ENCODE data around the gene SLBP. TPM values are rescaled to one million over a fixed set of nuclear protein-coding genes. Genes with fewer than 3 reads are reported as not detected.

The SLBP gene
- total RNA-seq, 2 experiments from 2014 or later: 45.8 to 47.6 TPM

DNA sequence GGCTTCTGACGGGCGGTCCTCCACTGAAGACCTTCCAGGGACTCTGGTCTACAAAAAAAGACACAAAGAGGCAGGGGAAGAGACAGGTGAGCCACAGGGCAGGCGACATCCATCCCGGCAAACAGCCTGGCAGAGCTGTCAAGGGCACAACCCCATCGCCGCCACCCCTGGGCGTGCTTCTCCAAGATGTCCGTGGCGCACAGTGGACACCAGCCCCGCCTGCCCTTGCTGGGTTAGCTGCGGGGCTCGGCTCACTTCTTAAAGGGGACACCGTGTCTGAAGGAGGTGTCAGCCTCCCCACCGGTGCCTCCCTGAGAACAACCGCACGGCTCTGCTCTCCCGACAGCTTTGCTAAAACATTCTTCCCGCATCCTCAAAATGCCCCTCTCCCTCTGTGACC, 56.4 kb downstream of the SLBP start:
- Histone ChIP-seq H3K4me1 (ENCODE audit: insufficient read depth, low read length) (no peaks in the 10 kb centered on the region), H3K4me3 (ENCODE audit: low read length) (no peak overlapping the region), H3K27ac (ENCODE audit: low read depth in 1 of 2, low read length in 2 of 2) (no peak overlapping the region), H3K27me3 (ENCODE audit: control insufficient read depth in 1 of 2, insufficient read depth in 2 of 2, low read length in 2 of 2) (no peaks in the 10 kb centered on the region), H3K9me3 (ENCODE audit: control insufficient read depth in 1 of 2, insufficient read depth in 1 of 2, low read length in 2 of 2) (no peaks in the 10 kb centered on the region), H3K36me3 (ENCODE audit: insufficient read depth, low read length) (no peaks in the 10 kb centered on the region)
- intact Hi-C loops (cut with DNase I, micrococcal nuclease): no loop called here
- H3K27ac Mint-ChIP-seq: no peak overlapping the region
- ATAC-seq (ENCODE audit: poor library complexity) (no peak), DNase-seq (no peak)
- peaks cover 3% of the 10 kb centered on the region for H3K36me3 Mint-ChIP-seq (ENCODE audit: low read depth)
- no peaks in the 10 kb centered on the region for H3K4me1 Mint-ChIP-seq (ENCODE audit: low read depth)
- POLR2A ChIA-PET: no interaction called here
- no peak overlapping the region for H3K4me3 Mint-ChIP-seq
- CTCF ChIA-PET: no interaction called here
- no peaks in the 10 kb centered on the region for H3K9me3 Mint-ChIP-seq
- TF ChIP-seq, protein P1, sequence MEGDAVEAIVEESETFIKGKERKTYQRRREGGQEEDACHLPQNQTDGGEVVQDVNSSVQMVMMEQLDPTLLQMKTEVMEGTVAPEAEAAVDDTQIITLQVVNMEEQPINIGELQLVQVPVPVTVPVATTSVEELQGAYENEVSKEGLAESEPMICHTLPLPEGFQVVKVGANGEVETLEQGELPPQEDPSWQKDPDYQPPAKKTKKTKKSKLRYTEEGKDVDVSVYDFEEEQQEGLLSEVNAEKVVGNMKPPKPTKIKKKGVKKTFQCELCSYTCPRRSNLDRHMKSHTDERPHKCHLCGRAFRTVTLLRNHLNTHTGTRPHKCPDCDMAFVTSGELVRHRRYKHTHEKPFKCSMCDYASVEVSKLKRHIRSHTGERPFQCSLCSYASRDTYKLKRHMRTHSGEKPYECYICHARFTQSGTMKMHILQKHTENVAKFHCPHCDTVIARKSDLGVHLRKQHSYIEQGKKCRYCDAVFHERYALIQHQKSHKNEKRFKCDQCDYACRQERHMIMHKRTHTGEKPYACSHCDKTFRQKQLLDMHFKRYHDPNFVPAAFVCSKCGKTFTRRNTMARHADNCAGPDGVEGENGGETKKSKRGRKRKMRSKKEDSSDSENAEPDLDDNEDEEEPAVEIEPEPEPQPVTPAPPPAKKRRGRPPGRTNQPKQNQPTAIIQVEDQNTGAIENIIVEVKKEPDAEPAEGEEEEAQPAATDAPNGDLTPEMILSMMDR (IDR thresholded peaks at IDR 0.05): no peak
- H3K27me3 Mint-ChIP-seq: no peaks in the 10 kb centered on the region

DNA sequence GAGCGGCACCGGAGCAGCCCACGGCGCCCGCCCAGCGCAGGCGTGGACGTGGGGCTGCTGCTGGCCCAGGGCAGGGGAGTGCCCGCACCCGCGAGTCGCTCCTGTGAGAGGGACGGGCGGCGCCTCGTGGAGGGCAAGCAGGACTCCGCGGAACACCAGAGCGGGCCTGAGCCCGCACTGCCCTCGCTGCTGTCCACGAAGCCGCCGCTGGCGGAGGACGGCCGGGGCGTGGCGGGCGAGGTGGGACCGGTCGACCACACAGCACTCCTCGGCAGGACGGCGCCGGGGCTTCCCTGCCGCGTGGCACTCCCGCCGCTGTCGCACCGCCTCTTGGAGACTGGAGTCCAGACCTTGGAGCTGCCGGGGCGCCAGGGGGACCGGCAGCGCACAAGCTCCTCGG, 57.0 kb downstream of the SLBP start:
- TF ChIP-seq, protein P1 (IDR thresholded peaks at IDR 0.05): no peak
- H3K27ac ChIP-seq (ENCODE audit: low read depth in 1 of 2, low read length in 2 of 2): no peak overlapping the region
- H3K4me1 ChIP-seq (ENCODE audit: insufficient read depth, low read length): no peaks in the 10 kb centered on the region
- no peak overlapping the region for H3K27ac Mint-ChIP-seq
- H3K27me3 ChIP-seq (ENCODE audit: control insufficient read depth in 1 of 2, insufficient read depth in 2 of 2, low read length in 2 of 2): no peaks in the 10 kb centered on the region
- no peaks in the 10 kb centered on the region for H3K9me3 ChIP-seq (ENCODE audit: control insufficient read depth in 1 of 2, insufficient read depth in 1 of 2, low read length in 2 of 2)
- peaks cover 3% of the 10 kb centered on the region for H3K36me3 Mint-ChIP-seq (ENCODE audit: low read depth)
- H3K4me3 Mint-ChIP-seq: no peak overlapping the region
- ATAC-seq (ENCODE audit: poor library complexity) (no peak), DNase-seq (no peak)
- CTCF ChIA-PET: no interaction called here
- no peaks in the 10 kb centered on the region for H3K36me3 ChIP-seq (ENCODE audit: insufficient read depth, low read length)
- no peaks in the 10 kb centered on the region for H3K4me1 Mint-ChIP-seq (ENCODE audit: low read depth)
- POLR2A ChIA-PET: no interaction called here
- H3K27me3 Mint-ChIP-seq: no peaks in the 10 kb centered on the region
- H3K4me3 ChIP-seq (ENCODE audit: low read length): no peak overlapping the region
- intact Hi-C loops (cut with DNase I, micrococcal nuclease): no loop called here
- H3K9me3 Mint-ChIP-seq: no peaks in the 10 kb centered on the region

DNA sequence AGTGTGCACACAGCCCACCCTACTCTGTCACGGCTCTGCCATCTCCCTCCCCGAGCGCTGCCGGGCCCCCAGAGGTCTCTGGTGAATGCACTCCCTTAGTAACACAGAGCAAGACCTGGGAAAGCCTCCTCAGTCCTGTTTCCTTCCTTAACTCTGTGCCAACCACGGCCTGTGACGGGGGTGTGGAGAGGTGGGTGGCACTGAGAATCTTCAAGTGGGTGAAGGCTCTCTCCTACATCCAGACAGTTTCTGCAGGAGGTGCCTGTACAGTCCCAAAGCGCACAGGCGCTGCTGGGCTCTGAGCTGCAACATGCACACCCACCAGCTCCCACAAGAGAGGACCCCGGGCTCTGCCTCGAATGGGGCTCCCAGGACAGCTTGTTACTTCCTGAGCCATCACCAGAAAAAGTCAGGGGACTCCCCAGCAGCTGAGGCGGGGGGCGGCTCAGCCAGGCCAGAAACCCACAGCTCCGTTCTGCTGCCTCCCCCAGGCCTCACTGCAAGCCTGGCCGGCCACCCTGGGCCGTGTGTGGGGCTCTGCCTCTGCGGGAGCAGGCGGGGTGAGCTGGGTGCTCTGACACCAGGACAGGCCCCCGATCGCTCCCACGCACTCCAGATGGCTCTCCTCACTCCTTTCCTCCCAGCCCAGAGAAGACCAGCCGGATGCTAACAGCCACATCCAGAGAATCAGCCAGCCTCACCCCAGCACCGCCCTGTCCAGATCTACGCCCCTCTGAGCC, 57.7 kb downstream of the SLBP start:
- no peaks in the 10 kb centered on the region for H3K27me3 ChIP-seq (ENCODE audit: control insufficient read depth in 1 of 2, insufficient read depth in 2 of 2, low read length in 2 of 2)
- Mint-ChIP-seq H3K36me3 (ENCODE audit: low read depth) (peaks cover 3% of the 10 kb centered on the region), H3K4me3 (no peak overlapping the region), H3K4me1 (ENCODE audit: low read depth) (no peaks in the 10 kb centered on the region), H3K27me3 (no peaks in the 10 kb centered on the region), H3K9me3 (no peaks in the 10 kb centered on the region), H3K27ac (no peak overlapping the region)
- H3K4me3 ChIP-seq (ENCODE audit: low read length): no peak overlapping the region
- no peak for DNase-seq
- CTCF ChIA-PET: no interaction called here
- H3K9me3 ChIP-seq (ENCODE audit: control insufficient read depth in 1 of 2, insufficient read depth in 1 of 2, low read length in 2 of 2): no peaks in the 10 kb centered on the region
- no peak overlapping the region for H3K27ac ChIP-seq (ENCODE audit: low read depth in 1 of 2, low read length in 2 of 2)
- POLR2A ChIA-PET: no interaction called here
- TF ChIP-seq, protein P1 (IDR thresholded peaks at IDR 0.05): no peak
- ATAC-seq (ENCODE audit: poor library complexity): no peak
- intact Hi-C loops (cut with DNase I, micrococcal nuclease): no loop called here
- H3K36me3 ChIP-seq (ENCODE audit: insufficient read depth, low read length): no peaks in the 10 kb centered on the region
- H3K4me1 ChIP-seq (ENCODE audit: insufficient read depth, low read length): no peaks in the 10 kb centered on the region
